ENCODE measurements around the gene LPP.
"Not testable (repeated sequence)": the region's sequence is repeated elsewhere in the genome, so short reads cannot be mapped to it uniquely, and the experiment has no call there.

The LPP gene

GRCh38 chr3:188605905-188606304, 451.9 kb downstream of the LPP start:
- DNase-seq: no peak

- DNase-seq: no peak
Measured at GRCh38 chr3:188607805-188608315, 453.9 kb downstream of the LPP start.

- no peak for DNase-seq
Measured at GRCh38 chr3:188608401-188608800, 454.4 kb downstream of the LPP start.

- DNase-seq: not testable (repeated sequence)
Measured at GRCh38 chr3:188613721-188614120, 459.8 kb downstream of the LPP start.

GRCh38 chr3:188617270-188617669, 463.3 kb downstream of the LPP start:
- no peak for DNase-seq

- no peak for DNase-seq
Measured at GRCh38 chr3:188617988-188618701, 464.2 kb downstream of the LPP start.

GRCh38 chr3:188620752-188621151, 466.8 kb downstream of the LPP start:
- no peak for DNase-seq

- DNase-seq: no peak
Measured at GRCh38 chr3:188624384-188624783, 470.4 kb downstream of the LPP start.

- DNase-seq: no peak
Measured at GRCh38 chr3:188624828-188625227, 470.9 kb downstream of the LPP start.

GRCh38 chr3:188627652-188628051, 473.7 kb downstream of the LPP start:
- no peak for DNase-seq

GRCh38 chr3:188631291-188632010, 477.5 kb downstream of the LPP start:
- no peak for DNase-seq

- DNase-seq: no peak
Measured at GRCh38 chr3:188633206-188633605, 479.2 kb downstream of the LPP start.

GRCh38 chr3:188634285-188634684, 480.3 kb downstream of the LPP start:
- DNase-seq: no peak

GRCh38 chr3:188635258-188636042, 481.5 kb downstream of the LPP start:
- DNase-seq: no peak

- DNase-seq: not testable (repeated sequence)
Measured at GRCh38 chr3:188636292-188636691, 482.3 kb downstream of the LPP start.

- no peak for DNase-seq
Measured at GRCh38 chr3:188641076-188641475, 487.1 kb downstream of the LPP start.

GRCh38 chr3:188643736-188644135, 489.8 kb downstream of the LPP start:
- DNase-seq: no peak

GRCh38 chr3:188646592-188646991, 492.6 kb downstream of the LPP start:
- no peak for DNase-seq

GRCh38 chr3:188647237-188647636, 493.3 kb downstream of the LPP start:
- DNase-seq: no peak

GRCh38 chr3:188649521-188649920, 495.6 kb downstream of the LPP start:
- DNase-seq: no peak

GRCh38 chr3:188656196-188656982, 502.4 kb downstream of the LPP start:
- DNase-seq: no peak

- no peak for DNase-seq
Measured at GRCh38 chr3:188658606-188659005, 504.6 kb downstream of the LPP start.

Data from GF-D8 (cell line).